HG03457 (cell line): ENCODE results near the gene ABL1.
"Not testable (repeated sequence)": the region's sequence is repeated elsewhere in the genome, so short reads cannot be mapped to it uniquely, and the experiment has no call there.

ENCODE experiments used
- ATAC-seq: cut with Tn5 transposase; IDR thresholded peaks from one replicate; pipeline ENCODE4 v1.9.1; 2021; ENCODE audit warnings: moderate number of reproducible peaks; ENCODE audit not compliant: unreplicated experiment

ABL1 gene

DNA sequence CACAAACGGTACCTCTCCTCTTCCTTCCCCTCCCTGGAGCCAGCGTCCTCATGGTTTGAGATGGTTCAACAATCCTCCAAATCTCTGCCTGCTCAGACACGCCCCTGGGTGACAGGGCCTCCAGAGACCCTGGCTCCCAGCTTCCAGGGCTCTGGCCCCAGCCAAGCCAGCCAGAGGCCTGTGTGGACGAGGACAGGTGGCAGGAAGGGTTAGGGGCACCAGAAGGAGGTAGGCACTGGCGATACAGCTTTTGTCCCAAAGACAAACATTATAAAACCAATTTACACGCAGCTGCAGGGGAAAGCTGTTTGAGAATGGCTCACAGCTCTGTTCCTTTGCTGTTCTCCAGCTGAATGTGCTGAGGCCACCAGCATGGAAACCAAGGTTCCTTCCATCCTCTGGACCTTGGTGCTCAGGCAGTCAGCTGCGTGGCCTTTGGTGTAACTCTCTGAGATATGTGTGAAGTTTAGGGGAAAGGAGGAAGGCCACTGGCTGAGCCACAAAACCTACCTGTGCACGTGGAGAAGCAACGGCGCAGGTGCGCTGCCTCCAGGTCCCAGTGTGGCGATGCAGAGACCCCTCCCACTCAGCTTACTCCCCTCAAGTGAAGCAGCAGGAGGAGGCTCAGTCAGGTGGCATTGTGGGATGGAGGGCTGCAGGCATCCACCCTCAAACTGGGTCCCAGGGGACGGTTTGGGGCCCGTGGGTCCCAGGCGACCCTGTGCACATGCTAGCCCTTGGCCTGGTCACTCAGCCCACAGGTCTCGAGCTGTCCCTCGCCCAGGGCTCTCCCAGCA lies 65.8 kb downstream of the ABL1 start:
- no peak for ATAC-seq

- no peak for ATAC-seq
Measured at GRCh38 chr9:130901498-130902203, 66.6 kb downstream of the ABL1 start.

DNA sequence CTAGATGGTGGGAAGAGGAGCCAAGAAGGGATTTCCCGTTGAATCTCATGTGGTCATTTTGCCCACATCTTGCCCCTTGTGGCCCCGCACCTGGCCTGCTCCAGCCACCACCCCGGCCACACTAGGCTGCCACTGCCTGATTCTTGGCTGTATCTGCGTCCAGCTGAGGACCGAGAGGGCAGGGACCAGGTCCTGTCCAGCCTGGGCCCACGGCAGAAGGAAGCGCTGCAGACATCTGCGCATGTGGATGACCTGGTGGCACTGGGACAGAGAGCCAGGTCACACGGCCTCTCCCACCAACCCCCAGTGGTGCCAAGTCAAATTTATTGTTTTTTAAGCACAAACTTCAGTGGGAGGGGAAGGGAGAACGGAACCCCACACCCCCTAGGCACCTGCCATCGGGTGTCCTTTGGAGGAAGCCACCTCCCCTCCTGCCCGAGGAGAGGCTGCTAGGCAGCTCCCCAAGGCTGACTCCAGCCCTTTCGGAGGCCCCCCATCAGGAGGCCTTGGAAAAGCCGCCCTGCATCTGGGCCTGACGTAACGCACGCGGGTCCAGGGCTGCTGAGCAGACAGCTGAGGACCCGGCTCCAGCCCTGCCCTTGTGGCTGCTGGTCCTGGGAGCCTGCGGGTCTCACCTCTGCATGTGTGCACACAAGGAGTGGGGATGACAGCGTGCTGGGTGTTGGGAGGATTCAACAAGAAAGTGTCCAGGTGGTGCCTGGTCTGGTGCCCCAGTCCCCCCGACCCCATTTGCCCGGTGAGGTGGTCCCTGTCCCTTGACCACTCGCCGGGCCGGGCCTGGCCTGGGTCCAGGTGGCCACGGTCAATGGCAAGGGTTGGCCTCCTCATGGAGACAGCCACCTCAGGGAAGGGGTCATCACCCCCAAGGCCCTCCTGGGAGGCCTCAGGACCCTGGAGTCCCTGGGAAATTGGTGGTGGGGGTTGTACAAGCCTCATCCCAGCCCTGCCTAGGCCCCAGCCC lies 67.4 kb downstream of the ABL1 start:
- no peak for ATAC-seq

GRCh38 chr9:130903194-130904069 lies 68.4 kb downstream of the ABL1 start:
- no peak for ATAC-seq

GRCh38 chr9:130904070-130905044 lies 69.3 kb downstream of the ABL1 start:
- ATAC-seq: no peak

DNA sequence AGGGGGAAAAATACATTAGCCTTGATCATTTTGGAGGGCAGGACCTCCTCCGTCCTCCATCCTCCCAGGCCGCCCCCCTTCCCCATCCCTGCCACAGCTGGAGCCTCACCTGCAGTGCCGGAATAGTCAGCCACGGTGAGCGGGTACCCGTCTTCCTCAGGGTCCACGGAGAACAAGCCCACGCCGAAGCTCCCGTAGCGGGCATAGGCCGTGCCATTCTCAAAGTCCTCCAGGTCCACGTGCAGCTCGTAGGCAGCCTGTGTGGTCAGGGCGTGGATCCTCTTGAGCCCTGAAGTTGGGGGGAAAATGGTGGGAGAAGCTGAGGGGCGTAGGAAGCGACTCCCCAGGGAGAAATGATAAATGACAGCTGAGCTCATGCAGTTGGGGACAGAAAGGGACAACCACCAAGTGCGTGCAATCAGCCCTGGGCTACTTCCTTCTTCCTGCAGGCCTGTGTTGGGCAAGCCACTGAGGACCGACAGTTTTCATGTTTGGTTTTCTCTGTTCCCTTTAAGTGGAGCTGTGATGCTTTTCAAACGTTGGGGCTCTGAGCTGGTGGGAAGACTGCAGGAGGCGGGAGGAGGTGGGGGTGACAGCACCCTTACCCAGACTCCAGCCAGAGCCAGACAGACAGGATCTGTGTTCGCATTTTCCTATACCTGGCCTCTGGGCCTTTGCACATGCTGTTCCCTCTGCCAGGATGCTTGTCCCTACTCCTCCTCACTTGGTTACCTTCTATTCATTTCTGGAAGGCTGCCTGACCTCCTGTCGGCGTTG lies 70.3 kb downstream of the ABL1 start:
- no peak for ATAC-seq

GRCh38 chr9:130905902-130906734 lies 71.1 kb downstream of the ABL1 start:
- ATAC-seq: no peak

- no peak for ATAC-seq
Measured at GRCh38 chr9:130906735-130907416, 71.8 kb downstream of the ABL1 start.

- ATAC-seq: no peak
Measured at GRCh38 chr9:130908146-130908877, 73.3 kb downstream of the ABL1 start.

DNA sequence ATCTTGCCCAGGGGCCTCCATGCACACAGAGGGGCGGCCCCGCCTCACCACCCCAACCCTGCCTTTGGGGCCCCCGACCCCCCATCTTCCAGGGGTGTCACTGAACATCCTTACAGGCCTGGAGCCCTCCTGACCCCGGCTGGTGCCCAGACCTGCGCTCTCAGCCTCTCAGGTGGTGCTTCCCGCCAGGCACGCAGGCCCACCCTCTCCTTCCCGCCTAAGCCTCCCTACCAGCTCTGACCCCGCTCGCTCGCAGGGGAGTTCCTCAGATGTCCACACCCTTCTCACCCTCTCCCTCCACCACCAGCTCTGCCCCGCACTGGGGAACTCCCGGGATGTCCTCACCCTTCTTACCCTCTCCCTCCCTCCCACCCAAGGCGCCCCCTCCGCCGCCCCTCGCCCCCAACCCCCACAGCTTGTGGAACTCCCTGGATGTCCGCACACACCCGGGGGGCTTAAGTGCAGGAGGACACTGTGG lies 73.9 kb downstream of the ABL1 start:
- no peak for ATAC-seq

- not testable (repeated sequence) for ATAC-seq
Measured at GRCh38 chr9:130910041-130910440, 75.0 kb downstream of the ABL1 start.

DNA sequence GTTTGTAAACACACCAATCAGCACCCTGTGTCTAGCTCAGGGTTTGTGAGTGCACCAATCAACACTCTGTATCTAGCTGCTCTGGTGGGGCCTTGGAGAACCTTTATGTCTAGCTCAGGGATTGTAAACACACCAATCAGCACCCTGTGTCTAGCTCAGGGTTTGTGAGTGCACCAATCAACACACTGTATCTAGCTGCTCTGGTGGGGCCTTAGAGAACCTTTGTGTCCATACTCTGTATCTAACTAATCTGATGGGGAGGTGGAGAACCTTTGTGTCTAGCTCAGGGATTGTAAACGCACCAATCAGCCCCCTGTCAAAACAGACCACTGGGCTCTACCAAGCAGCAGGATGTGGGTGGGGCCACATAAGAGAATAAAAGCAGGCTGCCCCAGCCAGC lies 75.6 kb downstream of the ABL1 start:
- not testable (repeated sequence) for ATAC-seq

- no peak for ATAC-seq
Measured at GRCh38 chr9:130911254-130912049, 76.4 kb downstream of the ABL1 start.

DNA sequence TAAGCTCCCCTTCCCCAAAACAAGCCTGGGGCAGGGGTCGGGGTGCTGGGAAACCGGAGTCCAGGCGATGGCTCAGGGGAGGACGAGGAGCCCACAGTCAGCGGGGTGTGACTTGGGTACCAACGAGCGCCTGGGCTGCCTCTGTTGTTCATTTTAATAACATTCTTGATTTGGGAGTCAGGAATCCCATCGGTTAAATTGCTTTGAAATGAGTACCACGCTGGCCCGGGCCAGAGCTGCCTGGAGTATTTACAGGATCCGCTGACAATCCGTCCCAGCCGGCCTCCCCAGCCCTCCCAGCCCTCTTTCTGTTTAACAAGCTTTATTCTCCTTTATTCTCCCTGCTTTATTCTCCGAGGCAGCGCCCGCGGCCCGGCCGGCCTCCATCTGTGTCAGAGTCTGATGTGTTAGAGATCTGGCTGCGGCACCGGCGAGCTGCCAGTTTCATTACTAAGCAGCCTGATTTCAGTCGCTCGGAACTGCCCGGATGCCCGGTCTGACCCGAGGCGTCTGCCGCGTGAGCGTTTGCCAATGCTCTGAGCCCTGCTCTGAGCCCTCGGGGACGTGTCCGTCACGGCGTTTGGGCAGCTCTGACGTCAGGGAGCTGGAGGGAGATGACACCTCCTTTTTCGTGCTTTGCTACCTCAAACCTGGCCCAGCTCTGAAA lies 78.0 kb downstream of the ABL1 start:
- ATAC-seq: no peak
